ENCODE results near the gene CCDC40.
A peak's percentile ranks its signal among the peaks of the same experiment; 100 is the strongest.

CCDC40 gene

GRCh38 chr17:80017226-80018010 lies 19.0 kb upstream of the CCDC40 start:
- no peak for TF ChIP-seq CTCF (IDR thresholded peaks at IDR 0.05; ENCODE audit: insufficient read depth, missing control alignments)
- DNase-seq (ENCODE audit: insufficient read length, low spot score) (no peak), FAIRE-seq (no peak)

DNA sequence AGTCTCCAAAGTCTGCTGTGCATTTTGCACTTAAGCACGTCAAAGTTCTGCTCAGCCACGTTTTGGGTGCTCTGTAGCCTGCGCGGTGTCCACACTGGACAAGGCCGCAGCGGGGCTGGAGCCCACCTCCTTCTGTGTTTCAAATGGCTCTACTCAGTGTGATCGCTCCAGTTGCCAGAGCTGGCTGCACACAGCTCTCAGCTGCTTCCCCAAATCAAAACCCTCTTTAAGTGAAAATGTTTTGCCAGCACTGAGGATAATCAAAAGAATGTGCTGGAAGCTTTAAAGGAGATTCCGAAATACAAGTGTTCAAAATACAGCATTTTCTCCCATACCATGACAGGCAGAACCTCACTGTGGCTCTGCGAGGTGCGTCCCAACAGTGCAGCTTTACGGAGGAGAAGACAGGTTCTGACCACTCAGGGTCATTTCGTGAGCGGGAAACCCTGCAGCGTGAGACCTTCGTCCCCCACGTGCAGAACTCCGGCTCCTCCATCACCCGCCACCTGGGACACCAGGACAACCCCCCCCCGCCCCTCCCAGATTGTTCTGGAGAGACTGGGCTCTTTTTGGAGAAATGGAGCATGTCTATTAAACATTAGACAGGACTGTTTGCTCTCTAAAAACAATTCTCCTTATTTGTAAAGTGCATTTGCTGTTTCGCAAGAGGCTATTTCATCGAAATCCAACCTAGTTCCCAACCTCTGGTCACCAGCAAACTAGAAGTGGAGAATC lies 17.4 kb upstream of the CCDC40 start:
- TF ChIP-seq CTCF (IDR thresholded peaks at IDR 0.05; ENCODE audit: insufficient read depth, missing control alignments): no peak
- FAIRE-seq (no peak), DNase-seq (ENCODE audit: insufficient read length, low spot score) (no peak)

- no peak for TF ChIP-seq CTCF (IDR thresholded peaks at IDR 0.05; ENCODE audit: insufficient read depth, missing control alignments)
- no peak for DNase-seq (ENCODE audit: insufficient read length, low spot score)
- no peak for FAIRE-seq
These were observed 14.8 kb upstream of the CCDC40 start for GRCh38 chr17:80021600-80021999.

DNA sequence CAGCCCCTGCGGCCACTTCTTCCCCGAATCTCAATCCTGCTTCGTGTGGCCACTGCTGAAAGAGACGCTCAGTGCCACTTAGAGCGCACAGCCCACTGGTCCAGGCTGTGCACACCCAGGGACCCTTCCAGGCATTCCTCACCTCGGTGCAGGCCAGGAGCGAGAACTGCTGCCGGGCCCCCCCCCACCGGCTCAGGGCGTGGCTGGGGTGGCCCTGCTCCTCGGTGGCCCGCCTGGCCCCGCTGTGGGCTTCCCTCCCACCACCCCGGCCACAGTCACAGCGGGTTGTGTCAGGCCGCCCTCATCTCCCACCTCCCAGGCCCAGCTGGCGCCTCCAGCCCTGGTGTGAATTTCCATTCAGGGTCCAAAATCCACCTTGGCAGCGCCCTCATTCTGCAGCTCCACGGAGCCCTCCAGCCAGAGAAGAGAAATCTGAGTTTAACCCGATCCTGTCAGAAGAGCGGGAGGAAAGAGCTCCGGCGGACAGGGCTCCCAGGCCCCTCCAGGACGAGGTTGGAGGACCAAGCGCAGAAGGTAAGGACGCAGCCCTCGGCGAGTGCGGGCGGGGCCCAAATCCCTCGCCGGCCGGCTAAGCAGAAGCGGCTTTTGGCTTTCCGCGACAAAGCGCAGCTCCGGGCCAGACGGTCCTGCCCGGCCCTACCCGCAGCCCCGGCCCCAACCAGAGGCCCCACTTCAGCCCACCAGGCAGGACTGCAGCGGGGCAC lies 12.8 kb upstream of the CCDC40 start:
- DNase-seq (ENCODE audit: insufficient read length, low spot score) (no peak), FAIRE-seq (no peak)
- no peak for TF ChIP-seq CTCF (IDR thresholded peaks at IDR 0.05; ENCODE audit: insufficient read depth, missing control alignments)

DNA sequence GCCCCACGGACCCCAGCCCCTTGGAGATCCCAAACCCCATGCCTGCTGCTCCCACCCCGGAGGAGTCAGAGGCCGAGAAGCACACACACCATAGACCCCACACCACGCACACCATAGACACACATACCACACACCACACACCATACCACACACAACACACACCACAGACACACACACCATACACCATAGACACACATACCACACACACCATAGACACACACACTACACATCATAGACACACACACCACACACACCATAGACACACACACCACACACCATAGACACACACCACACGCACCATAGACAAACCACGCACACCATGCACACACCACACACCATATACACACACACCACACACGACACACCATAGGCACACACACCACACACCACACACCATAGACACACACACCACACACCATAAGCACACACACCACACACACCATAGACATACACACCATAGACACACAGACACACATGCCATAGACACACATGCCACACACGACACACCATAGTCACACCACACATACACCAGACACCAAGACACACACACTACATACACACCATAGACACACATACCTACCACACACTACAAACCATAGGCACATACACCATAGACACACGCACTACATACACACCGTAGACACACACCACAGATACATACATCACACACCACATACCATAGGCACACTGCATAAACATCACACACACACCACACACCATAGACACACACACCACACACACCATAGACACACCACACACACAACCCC lies 12.1 kb upstream of the CCDC40 start:
- no peak for TF ChIP-seq CTCF (IDR thresholded peaks at IDR 0.05; ENCODE audit: insufficient read depth, missing control alignments)
- DNase-seq (ENCODE audit: insufficient read length, low spot score) (no peak), FAIRE-seq (peak; percentile 97)

- FAIRE-seq (no peak), DNase-seq (ENCODE audit: insufficient read length, low spot score) (peak; percentile 96)
- no peak for TF ChIP-seq CTCF (IDR thresholded peaks at IDR 0.05; ENCODE audit: insufficient read depth, missing control alignments)
These were observed 11.3 kb upstream of the CCDC40 start for GRCh38 chr17:80025140-80025539.
